T-helper 22 cell (primary cell): ENCODE results near the gene MSANTD2.

Experiments used
- DNase-seq: peaks from one replicate; pipeline ENCODE4 v3.0.0-alpha.2; 2020; ENCODE audit warnings: low read depth

The MSANTD2 gene

DNA sequence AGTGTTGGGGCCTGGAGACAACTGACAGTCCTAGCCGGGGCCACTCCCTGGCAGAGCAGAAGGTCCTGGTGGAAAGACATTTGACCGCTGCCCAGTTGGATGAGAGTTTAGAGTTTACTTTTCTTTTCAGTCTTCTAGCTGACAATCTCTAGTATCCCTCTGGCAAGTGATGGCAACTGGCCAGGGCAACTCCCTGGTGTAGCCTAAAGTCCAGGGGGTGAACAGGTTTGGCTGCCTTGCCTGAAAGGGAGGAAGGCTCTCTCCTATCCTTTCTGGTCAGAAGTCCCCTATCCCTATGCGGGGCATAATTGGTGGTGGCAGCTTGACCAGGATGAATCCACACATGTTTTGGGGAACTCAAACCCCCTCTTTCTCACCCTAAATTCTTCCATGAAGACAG, 16.8 kb upstream of the MSANTD2 start:
- no peak for DNase-seq

DNA sequence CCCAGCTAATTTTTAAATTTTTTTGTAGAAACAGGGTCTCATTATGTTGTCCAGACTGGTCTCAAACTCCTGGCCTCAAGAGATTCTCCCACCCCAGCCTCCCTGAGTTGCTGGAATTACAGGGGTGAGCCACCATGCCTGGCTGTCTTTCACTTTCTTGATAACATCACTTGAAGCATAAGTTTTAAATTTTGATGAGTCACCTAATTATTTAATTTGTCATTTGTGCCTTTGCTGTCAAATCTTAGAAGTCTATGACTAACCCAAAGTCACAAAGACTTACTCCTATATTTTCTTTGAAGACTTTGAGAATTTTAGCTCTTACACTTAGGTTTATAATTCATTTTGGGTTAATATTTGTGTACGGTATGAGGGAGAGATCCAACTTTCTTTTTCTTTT, 14.5 kb upstream of the MSANTD2 start:
- no peak for DNase-seq

DNA sequence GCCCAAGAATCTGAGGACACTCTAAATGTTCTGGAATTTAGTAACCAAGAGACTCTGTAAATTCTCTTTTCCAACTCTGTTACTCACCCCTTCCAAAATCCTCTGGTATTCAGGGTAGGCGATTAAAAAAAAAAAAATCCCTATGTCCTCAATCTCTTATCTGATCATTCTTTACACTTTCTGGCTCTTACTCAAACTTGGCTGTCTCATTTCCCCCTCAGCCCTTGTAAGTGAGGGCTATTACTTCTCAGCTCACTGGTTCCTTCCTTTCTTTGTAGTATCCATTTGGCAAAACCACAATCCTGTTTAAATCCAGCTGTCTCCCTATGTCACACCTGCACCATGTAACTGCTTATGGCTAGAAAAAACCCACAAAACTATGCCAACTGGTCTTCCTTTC, 12.7 kb upstream of the MSANTD2 start:
- no peak for DNase-seq

DNA sequence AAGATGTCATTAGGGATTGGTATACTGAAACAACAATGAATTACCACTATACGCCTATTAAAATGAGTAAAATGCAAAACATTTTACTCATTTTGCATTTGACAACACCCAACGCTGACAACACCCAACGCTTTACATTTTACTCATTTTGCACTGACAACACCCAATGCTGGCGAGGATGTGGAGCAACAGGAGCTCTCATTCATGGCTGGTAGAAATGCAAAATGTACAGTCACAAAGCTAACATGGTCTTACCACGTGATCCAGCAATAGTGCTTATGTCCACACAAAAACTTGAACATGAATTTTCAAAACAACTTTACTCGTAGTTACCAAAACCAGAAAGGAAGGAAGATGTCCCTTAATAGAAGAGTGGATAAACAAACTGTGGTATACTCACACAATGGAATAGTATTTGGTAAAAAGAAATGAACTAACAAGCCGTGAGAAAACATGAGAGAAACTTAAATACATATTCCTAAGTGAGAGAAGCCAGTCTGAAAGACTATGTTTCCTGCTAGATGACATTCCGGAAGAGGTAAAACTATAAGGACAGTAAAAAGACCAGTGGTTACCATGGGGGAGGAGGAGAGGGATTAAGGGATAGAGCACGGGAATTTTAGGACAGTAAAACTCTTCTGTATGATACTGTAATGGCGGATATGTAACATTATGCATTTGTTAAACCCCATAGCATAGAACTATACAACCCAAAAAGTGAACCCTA, 11.4 kb upstream of the MSANTD2 start:
- no peak for DNase-seq

DNA sequence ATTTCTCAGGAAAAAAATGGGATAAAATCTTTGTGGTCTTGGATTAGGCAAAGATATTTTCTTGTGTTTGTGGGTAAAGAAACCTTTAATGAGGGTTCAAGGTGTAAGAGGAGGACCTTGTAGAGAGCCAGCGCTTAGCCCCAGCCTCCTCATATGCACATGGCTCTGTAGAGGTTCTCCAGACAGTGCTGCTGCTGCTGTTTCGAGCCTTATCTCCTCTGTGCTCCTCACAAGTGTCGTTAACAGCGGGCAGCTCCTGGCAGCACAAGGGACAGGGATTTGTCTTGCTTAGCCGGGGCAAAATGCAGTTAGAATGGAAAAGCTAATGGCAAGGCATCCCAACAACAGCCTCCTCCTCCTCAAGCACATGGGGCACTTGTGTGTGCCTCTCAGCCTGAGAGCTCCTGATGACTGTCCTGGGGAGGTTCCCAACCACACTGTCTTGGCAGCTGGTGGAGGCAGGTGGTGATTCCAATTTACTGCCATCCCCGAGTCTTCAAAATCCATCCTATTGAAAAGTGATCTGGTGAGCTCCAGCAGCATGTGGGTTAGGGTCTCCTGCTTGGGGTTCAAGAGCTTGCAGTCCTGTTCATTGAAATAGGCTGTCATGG, 7.6 kb upstream of the MSANTD2 start:
- no peak for DNase-seq

DNA sequence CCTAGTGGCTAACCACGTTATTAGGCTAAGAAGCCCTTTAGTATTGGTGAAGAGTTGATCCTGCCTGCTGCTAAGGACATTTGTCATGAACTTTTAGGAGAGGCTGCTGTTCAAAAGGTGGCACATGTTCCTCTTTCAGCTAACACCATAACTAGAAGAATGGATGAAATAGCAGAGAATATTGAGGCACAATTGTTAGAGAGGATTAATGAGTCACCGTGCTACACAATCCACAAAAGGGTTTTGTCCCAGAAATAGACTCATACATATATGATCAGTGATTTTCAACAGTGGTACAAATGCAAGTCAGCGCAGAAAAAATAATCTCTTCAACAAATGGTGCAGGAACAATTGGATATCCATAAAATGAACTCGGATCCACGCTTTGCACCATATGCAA, 7.0 kb upstream of the MSANTD2 start:
- no peak for DNase-seq

DNA sequence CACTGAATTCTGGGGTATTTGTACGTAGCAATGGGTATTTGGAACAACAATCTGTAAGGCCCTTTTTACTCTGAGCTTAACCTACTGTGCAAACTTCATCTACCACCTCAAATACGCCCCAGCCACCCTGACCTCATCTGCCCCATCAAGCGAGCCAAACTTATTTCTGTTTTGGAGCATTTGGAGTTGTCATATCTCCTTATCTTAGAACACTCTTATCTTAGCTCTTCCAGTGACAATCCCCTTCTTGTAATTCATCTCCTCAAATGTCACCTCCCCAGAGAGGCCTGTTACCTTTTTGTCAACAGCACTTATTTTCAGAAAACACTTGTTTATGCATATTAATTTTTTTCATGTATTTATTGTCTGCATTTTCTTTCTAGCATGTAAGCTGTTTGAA, 4.7 kb upstream of the MSANTD2 start:
- DNase-seq: no peak

DNA sequence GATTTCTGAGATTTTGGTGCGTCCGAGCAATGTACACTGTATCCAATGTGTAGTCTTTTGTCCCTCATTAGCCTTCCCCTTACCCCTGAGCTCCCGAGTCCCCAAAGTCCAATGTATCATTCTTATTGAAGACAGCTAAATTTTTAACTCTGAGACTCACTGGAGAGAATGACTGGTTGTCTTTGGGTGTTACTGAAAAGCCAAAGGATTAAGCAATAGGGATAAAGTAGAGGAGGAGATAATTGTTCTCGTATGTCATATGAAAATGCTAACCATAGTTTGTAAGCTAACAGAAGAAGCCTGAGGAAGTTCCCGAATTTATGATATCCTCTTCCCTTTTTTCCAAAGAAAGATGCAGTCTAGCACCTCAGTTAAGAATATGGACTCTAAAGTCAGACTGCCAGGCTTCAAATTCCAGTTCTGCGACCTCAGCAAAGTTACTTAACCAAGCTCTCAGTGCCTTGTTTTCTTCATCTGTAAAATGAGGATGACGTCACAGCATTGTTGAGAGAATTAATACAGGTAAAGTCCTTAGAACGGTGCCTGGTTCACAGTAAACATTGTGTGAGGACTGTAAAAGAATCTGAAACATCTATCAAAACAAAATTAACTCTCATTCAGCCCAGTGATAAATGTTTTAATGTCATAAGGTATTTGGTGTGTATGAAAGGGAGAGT, 1.6 kb upstream of the MSANTD2 start:
- DNase-seq: no peak

DNA sequence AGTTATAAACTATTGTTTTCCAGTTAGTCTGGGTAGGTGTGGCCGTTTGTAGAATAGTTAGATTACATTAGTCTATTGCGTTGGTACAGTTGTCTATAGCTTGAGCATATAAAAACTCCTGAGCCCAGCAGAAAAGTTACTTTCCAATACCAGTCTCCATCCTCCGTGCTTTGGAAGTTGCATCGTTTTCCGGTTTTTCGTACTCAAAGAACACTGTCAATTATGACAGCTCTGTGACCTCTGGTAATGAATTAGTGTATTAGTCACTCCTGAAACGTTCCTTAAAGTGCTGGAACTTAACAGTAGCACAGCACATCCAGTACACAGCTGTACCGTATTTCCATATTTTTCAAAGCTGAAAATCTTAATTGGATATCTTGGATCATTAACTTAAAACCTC, 808 bp upstream of the MSANTD2 start:
- DNase-seq: no peak

DNA sequence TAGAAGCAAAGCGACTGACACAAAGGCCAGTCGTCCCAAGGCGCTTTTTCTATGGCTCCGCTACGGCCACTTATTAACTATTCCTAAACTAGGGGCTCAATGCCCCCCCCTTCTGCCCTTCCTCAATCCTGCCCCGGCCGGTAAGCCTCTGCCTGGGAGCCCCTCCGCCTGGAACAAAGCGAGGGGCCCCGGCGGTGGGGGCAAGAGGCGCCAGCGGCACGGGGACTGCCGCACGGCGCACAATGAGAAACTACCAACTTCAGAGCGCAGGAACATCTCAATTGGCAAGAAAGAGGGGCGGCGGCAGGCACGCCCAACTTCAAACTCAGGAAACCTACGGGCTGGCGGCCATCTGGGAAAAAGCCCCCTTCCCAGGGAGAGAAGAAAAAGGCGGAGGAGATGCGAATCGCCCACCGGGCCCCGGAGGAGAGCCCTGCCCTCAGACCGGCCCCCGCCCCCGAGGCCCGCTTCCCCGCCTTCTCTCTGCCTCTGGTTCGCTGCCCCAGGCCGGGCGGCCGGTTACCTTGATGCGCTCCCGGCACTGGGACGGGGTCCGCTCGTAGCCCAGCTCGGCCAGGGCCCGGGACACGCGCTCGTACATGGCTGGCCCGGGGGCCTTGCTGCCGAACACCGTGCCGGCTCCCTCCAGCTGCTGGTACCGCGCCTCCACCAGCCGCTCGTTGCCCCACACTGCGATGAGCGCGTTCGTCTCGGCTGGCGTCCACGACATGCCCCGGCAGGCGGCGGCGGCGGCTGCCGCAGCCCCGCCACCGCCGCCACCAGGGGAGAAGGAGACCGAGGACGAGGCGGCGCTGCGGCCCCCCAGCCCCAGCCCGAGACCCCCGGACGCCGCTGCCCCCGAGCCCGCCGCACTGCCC, 619 bp downstream of the MSANTD2 start:
- peak; percentile 34 for DNase-seq

DNA sequence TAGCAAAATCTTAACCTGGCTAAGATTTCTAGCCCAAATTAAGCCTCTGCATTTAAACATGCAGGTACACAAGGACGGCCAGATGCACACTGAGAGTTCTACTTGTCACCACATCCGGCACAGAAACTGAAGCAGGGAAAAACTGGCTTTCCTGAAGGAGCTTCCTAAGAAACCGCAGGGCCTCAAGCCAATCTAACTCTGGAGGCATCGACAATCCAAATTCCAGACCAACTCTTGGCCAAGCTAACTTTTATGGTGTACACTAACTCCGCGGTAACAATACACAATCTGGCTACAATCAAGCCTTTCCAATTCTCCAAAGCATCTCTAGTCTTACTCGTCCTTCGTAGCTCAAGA, 1.2 kb downstream of the MSANTD2 start:
- DNase-seq: no peak

DNA sequence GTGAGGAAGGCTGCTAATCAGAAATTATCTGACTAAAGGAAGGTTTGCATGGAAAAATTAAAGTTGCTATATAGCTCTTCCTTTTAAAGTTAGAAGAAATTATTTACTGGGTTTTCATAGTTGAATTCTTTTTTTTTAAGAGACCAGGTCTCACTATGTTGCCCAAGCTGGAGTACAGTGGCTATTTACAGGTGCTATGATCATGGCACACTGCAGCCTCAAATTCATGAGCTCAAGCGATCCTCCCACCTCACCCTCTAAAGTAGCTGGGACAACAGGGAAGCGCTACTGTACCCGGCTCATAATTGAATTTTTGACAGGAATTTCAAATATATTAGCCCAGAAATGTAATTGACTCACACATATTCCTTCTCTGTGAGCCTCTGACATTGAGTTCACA, 3.9 kb downstream of the MSANTD2 start:
- no peak for DNase-seq

DNA sequence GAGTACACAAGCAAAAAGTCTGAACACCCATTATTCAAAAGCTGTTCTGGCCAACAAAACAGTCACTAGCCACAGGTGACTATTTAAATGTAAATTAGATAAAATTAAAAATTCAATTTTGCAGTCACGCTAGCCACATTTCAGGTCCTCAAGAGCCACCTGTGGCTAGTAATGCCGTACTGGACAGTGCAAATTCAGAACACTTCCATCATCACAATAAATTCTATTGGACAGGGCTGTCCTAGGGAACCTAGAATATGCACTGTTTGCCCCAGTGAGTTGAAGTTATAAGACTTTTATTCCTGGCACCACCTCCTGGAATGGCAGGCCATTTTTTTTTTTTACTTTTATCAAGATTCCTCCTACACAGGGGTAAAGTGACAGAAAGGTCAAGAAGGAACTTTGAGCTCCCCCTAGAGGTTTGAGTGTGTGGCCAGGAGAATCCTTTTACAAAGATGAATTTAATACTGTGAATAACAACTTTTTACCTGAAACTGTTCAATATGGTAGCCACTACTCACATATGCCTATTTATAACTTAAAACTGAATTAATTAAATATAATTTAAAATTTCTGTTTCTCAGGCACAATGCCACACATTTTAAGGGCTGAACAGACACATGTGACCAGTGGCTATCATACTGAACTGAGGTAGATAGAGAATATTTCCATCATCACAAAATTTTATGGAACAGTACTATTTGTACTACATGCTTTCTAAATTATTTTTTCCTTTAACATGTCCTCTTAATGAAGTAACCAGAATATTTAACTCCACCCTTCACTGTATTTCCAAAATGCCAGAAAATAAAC, 6.5 kb downstream of the MSANTD2 start:
- DNase-seq: no peak

DNA sequence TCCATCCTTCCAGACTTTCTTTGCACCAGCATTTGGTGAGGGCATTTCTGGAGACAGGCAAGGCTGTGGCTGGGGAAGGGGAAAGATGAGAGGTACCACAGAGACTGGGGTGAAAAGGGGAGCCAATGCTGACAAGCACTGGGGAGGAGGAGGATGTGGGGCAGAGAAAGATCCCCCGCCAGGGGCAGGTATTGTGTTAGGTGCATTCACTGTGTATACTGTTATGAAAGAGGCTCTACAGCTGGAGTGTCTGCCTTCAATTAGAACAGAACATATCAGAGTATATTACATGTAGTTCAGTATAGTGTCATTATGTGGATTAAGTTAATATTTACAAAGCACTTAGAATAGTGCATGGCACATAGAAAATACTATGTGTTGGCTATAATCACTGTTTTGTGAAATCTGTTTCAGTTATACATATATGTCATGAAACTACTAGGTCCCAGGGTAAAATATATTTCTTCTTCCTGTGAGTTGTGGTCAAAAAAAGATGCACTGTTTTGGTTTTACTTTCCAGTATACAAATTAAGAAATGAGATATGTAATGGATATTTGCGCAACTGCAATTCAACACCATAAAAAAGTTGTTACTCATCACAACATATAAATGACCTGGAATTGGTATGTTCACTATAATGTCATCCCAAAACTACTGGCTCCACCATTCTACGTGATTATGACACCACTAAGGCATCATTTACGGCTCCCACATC, 8.4 kb downstream of the MSANTD2 start:
- DNase-seq: no peak

DNA sequence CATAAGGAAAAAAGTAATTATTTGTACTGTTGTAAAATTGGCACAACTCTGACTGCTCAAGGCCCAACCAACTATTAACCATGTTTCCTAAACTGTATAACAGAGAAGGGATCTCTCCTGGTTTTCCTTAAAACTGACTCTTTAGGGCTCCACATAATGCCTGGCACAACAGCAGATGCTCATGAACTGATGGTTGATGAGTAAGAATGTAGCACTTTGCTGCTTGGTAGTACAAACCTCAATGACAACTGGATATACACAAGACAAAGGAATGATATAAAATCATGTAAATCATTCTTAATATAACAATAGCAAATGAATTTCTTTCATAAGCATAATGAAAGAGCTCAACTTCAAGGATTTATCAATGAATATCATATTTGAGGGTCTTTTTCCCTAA, 11.7 kb downstream of the MSANTD2 start:
- no peak for DNase-seq

DNA sequence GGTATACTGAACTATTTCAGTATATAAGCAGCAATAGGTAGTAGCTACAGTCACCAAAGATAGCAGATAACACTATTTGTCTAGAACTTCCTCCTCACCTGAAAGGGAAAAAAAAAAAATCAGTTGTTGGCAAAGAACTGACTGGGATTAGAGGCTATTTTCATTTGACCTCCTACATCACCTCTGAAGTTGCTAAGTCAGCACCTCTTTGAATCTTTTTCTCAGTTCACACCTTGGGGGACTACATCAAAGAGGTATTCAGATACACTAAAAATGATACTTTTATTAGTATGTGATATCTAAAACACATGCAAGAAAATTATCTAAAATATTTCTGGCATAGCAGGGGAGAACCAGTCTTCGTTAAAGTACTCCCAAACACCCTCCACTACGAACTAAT, 16.2 kb downstream of the MSANTD2 start:
- no peak for DNase-seq

DNA sequence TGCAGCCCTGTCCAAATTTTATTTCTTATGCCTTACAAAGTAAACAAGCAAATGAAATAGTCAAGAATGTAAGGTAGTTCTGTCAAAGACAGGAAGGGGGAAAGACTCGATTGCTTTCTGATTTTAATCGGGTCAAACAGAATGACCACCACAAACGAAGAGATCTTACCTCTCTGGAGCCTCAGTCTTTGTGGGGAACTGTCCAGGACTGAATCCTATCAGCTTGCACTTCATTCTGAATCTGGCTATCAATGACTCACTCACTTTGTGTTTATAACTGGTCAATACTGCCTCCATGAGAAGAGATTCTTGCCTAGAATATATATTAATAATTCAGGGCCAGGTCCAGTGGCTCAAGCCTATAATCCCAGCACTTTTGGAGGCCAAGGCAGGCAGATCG, 17.2 kb downstream of the MSANTD2 start:
- no peak for DNase-seq

DNA sequence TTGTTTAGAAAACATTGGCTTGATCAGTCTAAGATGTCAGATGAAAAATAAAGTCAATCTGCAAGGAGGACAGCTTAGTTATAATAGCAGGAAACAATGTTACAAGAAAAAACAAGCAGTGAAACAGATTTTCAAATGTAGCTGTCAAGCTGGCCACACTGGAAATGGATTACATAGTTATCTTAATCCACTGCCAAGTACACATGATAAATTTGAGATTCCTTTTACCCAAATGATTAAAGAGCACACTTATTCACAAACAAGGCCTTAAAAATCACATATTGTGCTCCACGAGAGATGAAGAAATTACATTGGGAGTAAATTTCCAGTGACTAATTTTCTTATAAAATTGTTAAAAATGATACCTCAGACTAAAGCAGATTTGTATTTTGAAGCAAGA, 20.6 kb downstream of the MSANTD2 start:
- DNase-seq: no peak

DNA sequence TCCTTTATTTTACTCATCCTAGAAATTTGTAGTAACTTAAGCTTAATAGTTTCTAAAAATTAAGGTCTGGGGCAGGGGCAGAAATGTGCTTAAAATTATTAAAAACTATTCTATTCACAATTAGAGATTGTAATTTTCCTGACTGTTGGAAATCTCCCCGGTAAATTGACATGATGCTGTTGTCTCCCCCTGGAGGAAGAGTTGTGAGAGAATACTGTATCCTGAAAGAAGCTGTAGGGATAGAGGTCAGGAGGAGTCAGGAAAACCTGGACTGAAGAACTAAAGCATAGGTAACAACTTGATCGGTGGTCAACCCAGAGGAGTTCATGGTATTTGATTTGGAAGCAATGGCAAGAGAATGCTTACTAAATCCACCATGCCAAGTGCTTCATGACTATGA, 21.9 kb downstream of the MSANTD2 start:
- no peak for DNase-seq

DNA sequence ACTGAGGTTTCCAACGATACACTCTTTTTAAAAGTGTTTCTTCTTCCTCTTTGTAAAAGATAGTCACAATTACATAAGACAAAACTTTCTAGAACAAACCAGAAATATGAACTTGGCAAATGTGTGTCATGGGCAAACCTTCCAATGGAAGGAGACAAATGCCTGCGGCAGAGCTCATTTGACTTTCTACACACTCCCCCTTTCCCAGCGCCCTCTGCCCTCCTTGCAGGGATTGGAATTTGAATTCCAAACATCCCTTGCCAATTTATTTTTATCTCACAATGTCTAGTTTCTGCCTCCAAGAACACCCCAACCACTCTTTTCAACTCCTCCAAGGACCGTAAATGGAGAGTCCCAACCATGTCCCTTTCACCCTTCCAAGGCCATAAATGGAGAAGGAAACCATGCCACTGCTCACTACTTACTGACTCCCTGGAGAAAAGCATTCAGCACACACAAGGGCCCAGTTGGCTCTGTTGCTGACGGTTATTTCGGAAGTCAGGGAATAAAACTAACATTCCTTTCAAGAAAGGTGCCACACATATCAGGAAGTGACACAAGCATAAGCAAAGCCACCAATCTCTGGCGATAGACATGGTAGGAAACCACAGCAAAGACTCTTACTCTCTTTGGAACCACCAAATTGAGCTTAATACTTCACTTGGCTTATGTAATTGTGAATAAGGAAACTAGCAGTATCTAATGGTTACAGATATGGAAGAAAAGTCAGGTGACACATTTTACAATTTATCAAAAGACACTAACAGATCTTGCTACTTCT, 23.2 kb downstream of the MSANTD2 start:
- no peak for DNase-seq
